Stimulated activated naive B cell treated with anti-CD40 and anti-IgM and Interleukin-4, amounts not matched to agents 10 μg/mL and 1 μg/mL and 100 μg/mL, for 72 hours (primary cell): ENCODE data around the gene CBX4.

ENCODE experiments used
- ATAC-seq, 2 donors: fragments of 150-1000 bp; cut with Tn5 transposase; replicated peaks; 2 replicates each; pipeline ENCODE4 v1.10.0; 2021; ENCODE audit warnings: moderate library complexity in 1 of 2
- DNase-seq: peaks from one replicate; pipeline ENCODE4 v3.0.0; 2021
- H3K27ac Mint-ChIP-seq: one replicate; pipeline ENCODE4 v1.8.0; 2022; ENCODE audit warnings: mild to moderate bottlenecking, mixed read lengths
- H3K27me3 Mint-ChIP-seq, 2 donors: one replicate each; pipeline ENCODE4 v1.8.0; 2022; ENCODE audit warnings: mixed read lengths in 2 of 2
- H3K36me3 Mint-ChIP-seq, 2 donors: one replicate each; pipeline ENCODE4 v1.8.0; 2022; ENCODE audit warnings: mixed read lengths in 2 of 2, mild to moderate bottlenecking in 1 of 2
- H3K4me1 Mint-ChIP-seq, 2 donors: one replicate each; pipeline ENCODE4 v1.8.0; 2022; ENCODE audit warnings: mixed read lengths in 2 of 2, mild to moderate bottlenecking in 1 of 2
- H3K4me3 Mint-ChIP-seq, 2 donors: one replicate each; pipeline ENCODE4 v1.8.0; 2022; ENCODE audit warnings: mild to moderate bottlenecking in 2 of 2, mixed read lengths in 2 of 2, moderate library complexity in 1 of 2
- H3K9me3 Mint-ChIP-seq, 2 donors: one replicate each; pipeline ENCODE4 v1.8.0; 2022; ENCODE audit warnings: mixed read lengths in 2 of 2, mild to moderate bottlenecking in 1 of 2

Gene CBX4

GRCh38 chr17:79839356-79840268, at the start of gene CBX4:
CBX4 (minus strand) TSS chr17:79839440; CDS start chr17:79839251, 189 bp downstream.
- Mint-ChIP-seq H3K4me1 (peaks cover 29 to 71% of the 10 kb centered on the region in 2 donors), H3K36me3 (peaks cover 16 to 20% of the 10 kb centered on the region in 2 donors), H3K27me3 (peaks cover 23 to 35% of the 10 kb centered on the region in 2 donors), H3K27ac (peak within 1 kb of the TSS; percentile 94), H3K4me3 (peak within 1 kb of the TSS; percentile 93 to 94), H3K9me3 (no peaks in the 10 kb centered on the region)
- ATAC-seq = peak; percentile 68 to 72
- DNase-seq = peak; percentile 77

GRCh38 chr17:79888009-79888540, 48.8 kb upstream of the CBX4 start:
- ATAC-seq (no peak), DNase-seq (no peak)
- Mint-ChIP-seq H3K9me3 (peaks cover 0 to 3% of the 10 kb centered on the region in 2 donors), H3K4me3 (no peak overlapping the region), H3K4me1 (peaks cover 0 to 5% of the 10 kb centered on the region in 2 donors), H3K36me3 (no peaks in the 10 kb centered on the region), H3K27me3 (peaks cover 56 to 71% of the 10 kb centered on the region in 2 donors), H3K27ac (peak overlapping the region; percentile 48)

- Mint-ChIP-seq H3K27me3 (peaks cover 57 to 76% of the 10 kb centered on the region in 2 donors), H3K9me3 (peaks cover 0 to 3% of the 10 kb centered on the region in 2 donors)
- no peak for ATAC-seq
Observed at GRCh38 chr17:79887451-79887991, 48.3 kb upstream of the CBX4 start.

DNA sequence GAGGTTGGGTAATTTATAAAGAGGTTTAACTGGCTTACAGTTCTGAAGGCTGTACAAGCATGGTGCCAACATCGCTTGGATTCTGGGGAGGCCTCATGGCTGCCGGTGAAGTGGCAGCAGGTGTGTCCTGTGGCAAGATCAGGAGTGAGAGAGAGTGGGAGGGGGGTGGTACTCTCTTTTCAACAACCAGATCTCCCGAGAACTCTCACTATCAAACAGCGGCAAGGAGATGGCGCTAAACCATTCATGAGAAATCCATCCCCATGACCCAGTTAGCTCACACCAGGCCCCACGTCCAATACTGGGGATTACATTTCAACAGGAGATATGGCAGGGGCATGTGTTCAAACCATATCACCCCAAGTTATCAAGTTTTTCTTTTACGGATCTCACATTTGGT, 44.0 kb upstream of the CBX4 start:
- Mint-ChIP-seq H3K9me3 (peaks cover 0 to 3% of the 10 kb centered on the region in 2 donors), H3K27ac (no peak overlapping the region), H3K36me3 (no peaks in the 10 kb centered on the region), H3K4me3 (no peak overlapping the region), H3K4me1 (peaks cover 0 to 5% of the 10 kb centered on the region in 2 donors), H3K27me3 (peaks cover 40 to 62% of the 10 kb centered on the region in 2 donors)
- ATAC-seq (no peak), DNase-seq (no peak)

More at GRCh38 chr17:79887451-79887991, 48.3 kb upstream of the CBX4 start:
- Mint-ChIP-seq H3K4me3 (no peak overlapping the region), H3K27ac (no peak overlapping the region), H3K4me1 (peaks cover 0 to 5% of the 10 kb centered on the region in 2 donors), H3K36me3 (no peaks in the 10 kb centered on the region)
- no peak for DNase-seq

- DNase-seq = no peak
- H3K36me3 Mint-ChIP-seq = no peaks in the 10 kb centered on the region
- no peak overlapping the region for H3K4me3 Mint-ChIP-seq
- no peaks in the 10 kb centered on the region for H3K9me3 Mint-ChIP-seq
- peaks cover 0 to 6% of the 10 kb centered on the region in 2 donors for H3K4me1 Mint-ChIP-seq
- H3K27ac Mint-ChIP-seq = no peak overlapping the region
- ATAC-seq = no peak
- peaks cover 38 to 57% of the 10 kb centered on the region in 2 donors for H3K27me3 Mint-ChIP-seq
Observed at GRCh38 chr17:79878329-79878947, 39.2 kb upstream of the CBX4 start.

DNA sequence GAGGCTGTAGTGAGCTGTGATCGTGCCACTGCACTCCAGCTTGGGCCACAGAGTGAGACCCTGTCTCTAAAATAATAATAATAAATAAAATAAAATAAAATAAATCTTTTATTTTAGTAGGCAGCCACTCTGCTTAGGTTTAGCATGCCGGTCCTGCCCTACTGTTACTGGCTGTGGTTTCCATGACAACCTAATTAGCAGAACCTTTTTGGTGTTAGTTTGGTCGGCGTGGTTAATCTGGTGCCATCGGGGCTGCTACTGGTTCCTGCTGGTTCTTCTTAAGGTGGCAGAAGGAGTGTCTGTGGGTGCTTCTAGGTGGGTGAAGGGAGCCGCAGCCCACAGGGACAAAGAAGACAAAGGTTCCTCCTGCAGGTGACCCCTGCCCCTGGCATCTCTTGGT, 37.8 kb upstream of the CBX4 start:
- Mint-ChIP-seq H3K9me3 (no peaks in the 10 kb centered on the region), H3K36me3 (no peaks in the 10 kb centered on the region), H3K4me1 (peaks cover 4 to 6% of the 10 kb centered on the region in 2 donors), H3K27me3 (peaks cover 38 to 53% of the 10 kb centered on the region in 2 donors), H3K4me3 (no peak overlapping the region), H3K27ac (no peak overlapping the region)
- DNase-seq (no peak), ATAC-seq (no peak)

- Mint-ChIP-seq H3K27me3 (peaks cover 32 to 50% of the 10 kb centered on the region in 2 donors), H3K36me3 (no peaks in the 10 kb centered on the region), H3K9me3 (no peaks in the 10 kb centered on the region), H3K27ac (no peak overlapping the region), H3K4me1 (peaks cover 4 to 6% of the 10 kb centered on the region in 2 donors), H3K4me3 (no peak overlapping the region)
- DNase-seq (no peak), ATAC-seq (no peak)
Observed at GRCh38 chr17:79875511-79875910, 36.3 kb upstream of the CBX4 start.

GRCh38 chr17:79874329-79874981, 35.2 kb upstream of the CBX4 start:
- ATAC-seq (peak; percentile 65 to 68), DNase-seq (no peak)
- Mint-ChIP-seq H3K27me3 (peaks cover 29 to 50% of the 10 kb centered on the region in 2 donors), H3K4me3 (no peak overlapping the region), H3K27ac (no peak overlapping the region), H3K9me3 (no peaks in the 10 kb centered on the region), H3K36me3 (no peaks in the 10 kb centered on the region), H3K4me1 (peaks cover 4 to 6% of the 10 kb centered on the region in 2 donors)

- Mint-ChIP-seq H3K27ac (no peak overlapping the region), H3K4me3 (no peak overlapping the region), H3K4me1 (peaks cover 4 to 6% of the 10 kb centered on the region in 2 donors), H3K27me3 (peaks cover 28 to 44% of the 10 kb centered on the region in 2 donors), H3K36me3 (no peaks in the 10 kb centered on the region), H3K9me3 (no peaks in the 10 kb centered on the region)
- ATAC-seq (no peak), DNase-seq (no peak)
Observed at GRCh38 chr17:79873583-79873982, 34.3 kb upstream of the CBX4 start.

GRCh38 chr17:79872762-79873161, 33.5 kb upstream of the CBX4 start:
- H3K9me3 Mint-ChIP-seq = no peaks in the 10 kb centered on the region
- H3K36me3 Mint-ChIP-seq = no peaks in the 10 kb centered on the region
- peaks cover 20 to 36% of the 10 kb centered on the region in 2 donors for H3K27me3 Mint-ChIP-seq
- H3K27ac Mint-ChIP-seq = no peak overlapping the region
- ATAC-seq (no peak), DNase-seq (no peak)
- H3K4me1 Mint-ChIP-seq = peaks cover 4 to 6% of the 10 kb centered on the region in 2 donors
- H3K4me3 Mint-ChIP-seq = no peak overlapping the region

DNA sequence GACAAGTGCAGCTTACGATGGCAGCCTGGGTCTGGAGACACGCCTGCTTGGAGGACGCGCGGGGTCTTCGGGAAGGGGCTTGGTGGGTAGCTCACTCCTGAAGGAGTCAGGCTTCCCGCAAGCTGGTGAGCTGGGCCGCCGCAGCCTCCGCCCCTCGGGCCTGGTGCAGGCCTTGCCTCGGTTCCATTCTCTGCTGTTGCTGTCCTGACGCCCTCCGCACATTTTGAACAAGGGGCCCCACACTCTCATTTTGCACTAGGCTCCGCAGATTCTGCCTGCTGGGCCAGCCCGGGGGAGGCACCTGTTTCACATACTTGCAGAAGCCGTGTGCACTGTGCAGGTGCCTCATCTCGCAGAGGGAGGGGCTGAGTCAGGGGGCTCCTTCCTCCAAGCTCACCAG, 31.9 kb upstream of the CBX4 start:
- no peak overlapping the region for H3K27ac Mint-ChIP-seq
- no peak overlapping the region for H3K4me3 Mint-ChIP-seq
- H3K9me3 Mint-ChIP-seq = no peaks in the 10 kb centered on the region
- no peaks in the 10 kb centered on the region for H3K36me3 Mint-ChIP-seq
- H3K27me3 Mint-ChIP-seq = peaks cover 11 to 21% of the 10 kb centered on the region in 2 donors
- no peak for ATAC-seq
- no peak for DNase-seq
- peaks cover 4 to 6% of the 10 kb centered on the region in 2 donors for H3K4me1 Mint-ChIP-seq

DNA sequence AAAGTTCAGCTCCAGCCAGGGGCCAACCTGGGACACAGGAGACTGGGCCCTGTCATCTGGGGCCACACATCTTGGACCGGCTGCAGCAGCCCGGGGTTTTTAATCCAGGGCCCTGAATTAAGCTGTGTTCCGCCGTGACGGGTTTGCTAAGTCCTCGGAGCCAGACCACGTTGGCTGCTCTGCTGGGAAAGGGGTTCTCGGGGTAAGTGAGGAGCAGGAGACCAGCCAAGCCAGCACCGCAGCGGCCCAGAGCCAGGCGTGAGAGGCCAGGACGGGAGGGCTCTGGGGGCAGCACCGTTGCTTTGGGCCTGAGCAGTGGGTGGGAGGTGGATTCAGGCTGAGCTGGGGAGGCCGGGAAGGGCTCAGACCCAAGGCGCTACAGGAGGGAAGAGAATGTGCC, 31.3 kb upstream of the CBX4 start:
- Mint-ChIP-seq H3K4me1 (peaks cover 4 to 9% of the 10 kb centered on the region in 2 donors), H3K27ac (no peak overlapping the region), H3K4me3 (no peak overlapping the region), H3K9me3 (no peaks in the 10 kb centered on the region), H3K27me3 (peaks cover 10 to 19% of the 10 kb centered on the region in 2 donors), H3K36me3 (no peaks in the 10 kb centered on the region)
- ATAC-seq = no peak
- no peak for DNase-seq

DNA sequence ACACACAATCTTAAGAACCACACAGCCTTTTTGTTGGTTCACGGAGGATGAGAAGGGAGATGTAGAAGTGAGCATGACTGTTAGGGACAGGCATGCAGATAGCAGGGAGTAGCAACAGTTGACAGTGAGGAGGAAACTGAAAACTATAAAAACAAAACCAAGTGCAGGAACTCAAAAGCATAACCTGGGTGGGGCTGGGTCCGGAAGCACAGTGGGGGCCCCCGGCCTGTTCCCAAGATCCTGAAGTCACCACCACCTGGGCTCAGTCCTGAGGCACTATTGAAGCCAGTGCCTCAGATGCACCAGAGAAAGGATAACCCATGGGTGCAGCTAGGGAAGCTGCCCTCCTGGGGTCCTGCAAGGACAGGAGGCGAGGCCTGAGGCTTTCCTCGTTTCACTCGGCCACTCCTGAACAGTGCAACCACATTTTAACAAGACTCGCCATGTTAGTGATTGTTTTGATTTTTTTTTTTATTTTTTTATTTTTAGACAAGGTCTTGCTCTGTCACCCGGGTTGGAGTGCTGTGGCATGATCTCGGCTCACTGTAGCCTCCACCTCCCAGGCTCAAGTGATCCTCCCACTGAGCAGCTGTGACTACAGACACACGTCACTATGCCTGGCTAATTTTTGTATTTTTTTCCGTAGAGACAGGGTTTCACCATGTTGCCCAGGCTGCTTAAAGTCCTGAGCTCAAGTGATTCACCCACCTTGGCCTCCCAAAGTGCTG, 27.7 kb upstream of the CBX4 start:
- Mint-ChIP-seq H3K27ac (no peak overlapping the region), H3K9me3 (no peaks in the 10 kb centered on the region), H3K27me3 (peaks cover 24 to 27% of the 10 kb centered on the region in 2 donors), H3K4me3 (no peak overlapping the region), H3K4me1 (peaks cover 8 to 16% of the 10 kb centered on the region in 2 donors), H3K36me3 (no peaks in the 10 kb centered on the region)
- no peak for DNase-seq
- ATAC-seq = peak in 1 of 2 donors; percentile 42
